Gastroesophageal sphincter (tissue), 4 donors: ENCODE measurements around the gene IL16. TPM values are rescaled to one million over a fixed set of nuclear protein-coding genes. Genes with fewer than 3 reads are reported as not detected.
A peak's percentile ranks its signal among the peaks of the same experiment; 100 is the strongest.
"Not testable (repeated sequence)": the region's sequence is repeated elsewhere in the genome, so short reads cannot be mapped to it uniquely, and the experiment has no call there.

ENCODE experiments used
- ATAC-seq: fragments of 150-250 bp; one replicate; pipeline ENCODE4 v1.9.1; 2016; ENCODE audit warnings: mild to moderate bottlenecking, moderate library complexity
- H3K27ac ChIP-seq, 4 donors: fragments of 200-600 bp; sonication (generic) in 3 of 4; 1 replicate in 3 of 4; 2 replicates in 1 of 4; pipeline ENCODE4 v1.5.1; 2016 to 2019
- H3K27me3 ChIP-seq: fragments of 200-600 bp; sonication (generic); one replicate; pipeline ENCODE4 v1.5.1; 2019
- H3K36me3 ChIP-seq, 2 donors: fragments of 200-600 bp; sonication (generic); one replicate each; pipeline ENCODE4 v1.5.1; 2019; ENCODE audit warnings: control low read depth in 1 of 2
- H3K4me1 ChIP-seq, 3 donors: fragments of 200-600 bp; sonication (generic); 1 replicate in 2 of 3; 2 replicates in 1 of 3; pipeline ENCODE4 v1.5.1; 2016 to 2019; ENCODE audit warnings: control low read depth in 2 of 3
- H3K4me3 ChIP-seq, 2 donors: fragments of 200-600 bp; sonication (generic); one replicate each; pipeline ENCODE4 v1.5.1; 2019; ENCODE audit warnings: mild to moderate bottlenecking in 1 of 2, moderate library complexity in 1 of 2
- H3K9me3 ChIP-seq, 3 donors: fragments of 200-600 bp; sonication (generic); one replicate each; pipeline ENCODE4 v1.5.1; 2017 to 2019; ENCODE audit warnings: control low read depth in 2 of 3
- EP300 ChIP-seq: sonication (generic); formaldehyde crosslinking; IDR thresholded peaks from one replicate; pipeline ENCODE4 v1.6.1; 2017; ENCODE audit warnings: antibody characterized with exemption, mild to moderate bottlenecking
- POLR2A ChIP-seq, 2 donors: fragments of 450-650 bp; IDR thresholded peaks; one replicate each; pipeline ENCODE4 v1.6.1; 2017; ENCODE audit warnings: antibody characterized with exemption in 2 of 2, mild to moderate bottlenecking in 2 of 2, moderate library complexity in 1 of 2
- POLR2AphosphoS5 ChIP-seq: sonication (generic); formaldehyde crosslinking; IDR thresholded peaks from one replicate; pipeline ENCODE4 v1.6.1; 2017; ENCODE audit warnings: antibody characterized with exemption
- WGBS, 2 donors: methylation state at CpG; one replicate each; pipeline ENCODE4 v1.1.5; 2018; ENCODE audit warnings: low coverage in 1 of 2; 5-methylcytosine and 5-hydroxymethylcytosine counted together
- total RNA-seq, 4 donors: library from RNA; depleted of rRNA; stranded (reverse); fragments of >200 nt; gene quantifications; one replicate each; pipeline ENCODE4 v1.1.0, GENCODE V29; 2016
- TF ChIP-seq, protein P1 (sequence below), 4 experiments: fragments of 200-600 bp in 2 of 4; fragments of 450-650 bp in 2 of 4; sonication (generic) in 1 of 4; IDR thresholded peaks; one replicate each; pipeline ENCODE4 v1.5.1; 2017 to 2019; ENCODE audit warnings: antibody characterized with exemption in 4 of 4, mild to moderate bottlenecking in 2 of 4, moderate library complexity in 2 of 4

Gene IL16
- total RNA-seq, 4 donors from 2014 or later, result 15.0 to 35.2 (median 23.6) TPM

DNA sequence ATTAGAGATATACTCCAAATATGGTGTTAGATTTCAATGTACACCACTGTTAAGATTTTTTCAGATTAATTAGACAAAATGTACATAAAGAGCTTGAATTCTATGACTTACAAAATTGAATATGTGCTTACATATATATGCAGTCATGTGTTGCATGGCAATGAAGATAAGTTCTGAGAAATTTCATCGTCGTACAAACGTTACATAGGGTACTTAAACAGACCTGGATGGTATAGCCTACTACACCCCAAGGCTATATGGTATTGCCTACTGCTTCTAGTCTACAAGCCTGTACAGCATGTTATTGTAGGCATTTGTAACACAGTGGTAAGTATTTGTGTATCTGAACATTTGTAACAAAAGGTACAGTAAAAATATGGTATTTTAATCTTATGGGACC, 9.3 kb downstream of the IL16 start:
- 89 to 92% methylated on average over 3 of the region's 3 CpGs for WGBS, 2 donors
- no peak for ATAC-seq
- no peak overlapping the region for H3K27ac ChIP-seq
- H3K4me1 ChIP-seq, result no peaks in the 10 kb centered on the region
- no peak overlapping the region for H3K4me3 ChIP-seq
- no peaks in the 10 kb centered on the region for H3K36me3 ChIP-seq
- H3K9me3 ChIP-seq, result peaks cover 0 to 12% (median 0%) of the 10 kb centered on the region in 3 donors
- TF ChIP-seq, protein P1, sequence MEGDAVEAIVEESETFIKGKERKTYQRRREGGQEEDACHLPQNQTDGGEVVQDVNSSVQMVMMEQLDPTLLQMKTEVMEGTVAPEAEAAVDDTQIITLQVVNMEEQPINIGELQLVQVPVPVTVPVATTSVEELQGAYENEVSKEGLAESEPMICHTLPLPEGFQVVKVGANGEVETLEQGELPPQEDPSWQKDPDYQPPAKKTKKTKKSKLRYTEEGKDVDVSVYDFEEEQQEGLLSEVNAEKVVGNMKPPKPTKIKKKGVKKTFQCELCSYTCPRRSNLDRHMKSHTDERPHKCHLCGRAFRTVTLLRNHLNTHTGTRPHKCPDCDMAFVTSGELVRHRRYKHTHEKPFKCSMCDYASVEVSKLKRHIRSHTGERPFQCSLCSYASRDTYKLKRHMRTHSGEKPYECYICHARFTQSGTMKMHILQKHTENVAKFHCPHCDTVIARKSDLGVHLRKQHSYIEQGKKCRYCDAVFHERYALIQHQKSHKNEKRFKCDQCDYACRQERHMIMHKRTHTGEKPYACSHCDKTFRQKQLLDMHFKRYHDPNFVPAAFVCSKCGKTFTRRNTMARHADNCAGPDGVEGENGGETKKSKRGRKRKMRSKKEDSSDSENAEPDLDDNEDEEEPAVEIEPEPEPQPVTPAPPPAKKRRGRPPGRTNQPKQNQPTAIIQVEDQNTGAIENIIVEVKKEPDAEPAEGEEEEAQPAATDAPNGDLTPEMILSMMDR (IDR thresholded peaks at IDR 0.05), result no peak
- no peak for TF ChIP-seq EP300
- no peak for TF ChIP-seq POLR2AphosphoS5
- TF ChIP-seq POLR2A (IDR thresholded peaks at IDR 0.05), result no peak
- H3K27me3 ChIP-seq, result no peaks in the 10 kb centered on the region

DNA sequence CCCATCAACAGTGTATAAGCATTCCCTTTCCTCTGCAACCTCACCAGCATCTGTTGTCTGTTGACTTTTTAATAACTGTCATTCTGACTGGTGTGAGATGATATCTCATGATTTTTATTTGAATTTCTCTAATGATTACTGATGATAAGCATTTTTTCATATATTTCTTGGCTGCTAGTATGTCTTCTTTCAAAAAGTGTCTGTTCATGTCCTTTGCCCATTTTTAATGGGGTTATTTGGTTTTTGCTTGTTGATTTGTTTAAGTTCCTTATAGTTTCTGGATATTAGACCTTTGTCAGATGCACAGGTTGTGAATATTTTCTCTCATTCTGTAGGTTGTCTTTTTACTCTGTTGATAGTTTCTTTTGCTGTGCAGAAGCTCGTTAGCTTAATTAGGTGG, 11.3 kb downstream of the IL16 start:
- ATAC-seq, H3K27me3 ChIP-seq, H3K36me3 ChIP-seq, H3K4me3 ChIP-seq, H3K27ac ChIP-seq, H3K4me1 ChIP-seq: not testable (repeated sequence)
- 69 to 75% methylated on average over 1 of the region's 1 CpG for WGBS, 2 donors
- H3K9me3 ChIP-seq, result peaks cover 0 to 12% (median 0%) of the 10 kb centered on the region in 3 donors

DNA sequence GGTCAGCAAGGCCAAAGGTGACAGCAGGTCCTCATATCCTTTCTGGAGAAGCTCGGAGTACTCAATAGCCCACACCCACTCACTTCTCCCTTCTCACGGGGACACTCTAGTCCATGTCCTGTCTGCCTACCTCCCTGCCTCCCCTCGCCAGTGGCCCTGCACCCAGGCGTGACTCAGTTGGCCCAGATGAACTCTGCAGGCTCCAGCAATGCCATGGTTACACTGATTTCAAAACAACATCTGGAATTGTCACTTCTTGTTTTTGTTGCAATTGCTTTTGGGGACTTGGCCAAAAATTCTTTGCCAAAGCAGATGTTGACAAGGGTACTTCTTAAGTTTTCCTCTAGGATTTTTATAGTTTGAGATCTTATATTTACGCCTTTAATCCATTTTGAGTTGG, 13.0 kb downstream of the IL16 start:
- WGBS, 2 donors, result 49 to 100% methylated on average over 1 to 5 of the region's 5 CpGs
- ATAC-seq, result peak; percentile 90
- Histone ChIP-seq H3K27me3 (no peaks in the 10 kb centered on the region), H3K4me3 (no peak overlapping the region), H3K9me3 (peaks cover 0 to 29% (median 2%) of the 10 kb centered on the region in 3 donors), H3K4me1 (no peaks in the 10 kb centered on the region), H3K27ac (peak overlapping the region in 1 of 4 donors; percentile 30), H3K36me3 (no peaks in the 10 kb centered on the region)
- TF ChIP-seq POLR2AphosphoS5, result peak; percentile 17
- TF ChIP-seq POLR2A (IDR thresholded peaks at IDR 0.05), result no peak
- TF ChIP-seq, protein P1 (IDR thresholded peaks at IDR 0.05), result no peak

DNA sequence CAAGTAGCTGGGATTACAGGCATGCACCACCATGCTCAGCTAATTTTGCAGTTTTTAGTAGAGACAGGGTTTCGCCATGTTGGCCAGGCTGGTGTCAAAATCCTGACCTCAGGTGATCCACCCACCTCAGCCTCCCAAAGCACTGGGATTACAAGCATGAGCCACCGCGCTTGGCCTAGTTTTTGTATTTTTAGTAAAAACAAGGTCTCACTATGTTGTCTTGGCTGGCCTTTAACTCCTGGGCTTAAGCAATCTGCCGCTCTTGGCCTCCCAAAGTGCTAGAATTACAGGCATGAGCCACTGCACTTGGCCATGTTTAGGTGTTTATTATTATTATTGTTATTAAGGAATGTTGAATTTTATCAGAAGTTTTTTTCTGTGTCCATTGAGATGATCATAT, 14.7 kb downstream of the IL16 start:
- peaks cover 0 to 34% (median 2%) of the 10 kb centered on the region in 3 donors for H3K9me3 ChIP-seq
- peak; percentile 77 for ATAC-seq
- no peaks in the 10 kb centered on the region for H3K4me1 ChIP-seq
- H3K27me3 ChIP-seq, result peaks cover 10% of the 10 kb centered on the region
- no peak overlapping the region for H3K4me3 ChIP-seq
- H3K27ac ChIP-seq, result peak overlapping the region in 1 of 4 donors; percentile 15
- TF ChIP-seq POLR2AphosphoS5 (no peak), EP300 (no peak), POLR2A (IDR thresholded peaks at IDR 0.05) (no peak)
- TF ChIP-seq, protein P1 (IDR thresholded peaks at IDR 0.05), result no peak
- WGBS, 2 donors, result 92 to 100% methylated on average over 2 to 4 of the region's 4 CpGs
- H3K36me3 ChIP-seq, result no peaks in the 10 kb centered on the region

DNA sequence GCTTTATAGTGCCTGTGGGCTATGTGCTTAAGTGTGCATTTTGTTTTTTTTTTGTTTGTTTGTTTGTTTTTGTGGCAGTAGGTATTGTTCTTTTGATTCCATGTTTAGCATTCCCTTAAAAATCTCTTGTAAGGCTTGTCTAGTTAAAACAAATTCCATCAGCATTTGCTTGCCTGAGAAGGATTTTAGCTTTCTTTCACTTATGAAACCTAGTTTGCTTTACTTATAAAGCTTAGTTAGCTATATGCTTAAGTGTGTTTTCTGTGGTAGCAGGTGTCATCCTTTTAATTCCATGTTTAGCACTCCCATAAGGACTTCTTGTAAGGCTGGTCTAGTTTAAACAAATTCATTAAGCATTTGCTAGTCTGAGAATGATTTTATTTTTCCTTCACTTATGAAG, 17.3 kb downstream of the IL16 start:
- no peaks in the 10 kb centered on the region for H3K36me3 ChIP-seq
- TF ChIP-seq POLR2AphosphoS5 (no peak), EP300 (no peak), POLR2A (IDR thresholded peaks at IDR 0.05) (no peak)
- TF ChIP-seq, protein P1 (IDR thresholded peaks at IDR 0.05), result no peak
- peaks cover 10% of the 10 kb centered on the region for H3K27me3 ChIP-seq
- H3K9me3 ChIP-seq, result peaks cover 0 to 22% (median 2%) of the 10 kb centered on the region in 3 donors
- H3K27ac ChIP-seq, result no peak overlapping the region
- H3K4me1 ChIP-seq, result no peaks in the 10 kb centered on the region
- no peak for ATAC-seq
- H3K4me3 ChIP-seq, result no peak overlapping the region
